ENCODE results near the gene NCF2. TPM values are rescaled to one million over a fixed set of nuclear protein-coding genes. Genes with fewer than 3 reads are reported as not detected.

The NCF2 gene
- total RNA-seq, 1 experiment from 2014 or later, result 65.5 TPM

- Histone ChIP-seq H3K4me1 (replicated peaks; ENCODE audit: insufficient read depth) (peaks cover 32% of the 10 kb centered on the region), H3K4me3 (no peak overlapping the region), H3K9me3 (ENCODE audit: insufficient read depth, low read depth) (no peaks in the 10 kb centered on the region), H4K20me1 (ENCODE audit: insufficient read depth) (no peaks in the 10 kb centered on the region), H2AFZ (no peak overlapping the region), H3K79me2 (ENCODE audit: low read depth) (no peaks in the 10 kb centered on the region), H3K27ac (no peak overlapping the region), H3K27me3 (ENCODE audit: insufficient read depth, low read depth) (no peaks in the 10 kb centered on the region), H3K36me3 (ENCODE audit: low read depth) (no peaks in the 10 kb centered on the region), H3F3A (ENCODE audit: insufficient read depth, low read depth) (peaks cover 6% of the 10 kb centered on the region; the same call in 1 of the 2 replicates), H3K4me2 (no peak overlapping the region), H3K9me2 (ENCODE audit: insufficient read depth) (no peaks in the 10 kb centered on the region)
- ChIA-PET CTCF (no interaction called here), POLR2A (ENCODE audit: unreplicated experiment) (no interaction called here)
- intact Hi-C loops (cut with micrococcal nuclease; ENCODE audit: unreplicated experiment), result no loop called here
- BruUV-seq (replicated peaks), result no TSS peak
- TF ChIP-seq EZH2 (IDR thresholded peaks at IDR 0.05; ENCODE audit: low read depth) (no peak), CTCF (conservative IDR thresholded peaks at IDR 0.05) (no peak)
- no peak for DNase-seq
These were observed 3.1 kb upstream of the NCF2 start for GRCh38 chr1:183593356-183593755.

- Histone ChIP-seq H3K36me3 (ENCODE audit: low read depth) (no peaks in the 10 kb centered on the region), H3K27ac (no peak overlapping the region), H3F3A (ENCODE audit: insufficient read depth, low read depth) (peaks cover 6% of the 10 kb centered on the region; the same call in 1 of the 2 replicates), H2AFZ (no peak overlapping the region), H3K4me1 (replicated peaks; ENCODE audit: insufficient read depth) (peaks cover 32% of the 10 kb centered on the region), H4K20me1 (ENCODE audit: insufficient read depth) (no peaks in the 10 kb centered on the region), H3K27me3 (ENCODE audit: insufficient read depth, low read depth) (no peaks in the 10 kb centered on the region), H3K9me2 (ENCODE audit: insufficient read depth) (no peaks in the 10 kb centered on the region), H3K4me3 (no peak overlapping the region), H3K79me2 (ENCODE audit: low read depth) (no peaks in the 10 kb centered on the region), H3K4me2 (no peak overlapping the region), H3K9me3 (ENCODE audit: insufficient read depth, low read depth) (no peaks in the 10 kb centered on the region)
- intact Hi-C loops (cut with micrococcal nuclease; ENCODE audit: unreplicated experiment), result no loop called here
- TF ChIP-seq CTCF (conservative IDR thresholded peaks at IDR 0.05), result no peak
- TF ChIP-seq EZH2 (IDR thresholded peaks at IDR 0.05; ENCODE audit: low read depth), result no peak
- ChIA-PET POLR2A (ENCODE audit: unreplicated experiment) (no interaction called here), CTCF (no interaction called here)
- DNase-seq, result peak in 1 of 2 experiments; percentile 4
- BruUV-seq (replicated peaks), result no TSS peak
These were observed 2.5 kb upstream of the NCF2 start for GRCh38 chr1:183592733-183593132.

DNA sequence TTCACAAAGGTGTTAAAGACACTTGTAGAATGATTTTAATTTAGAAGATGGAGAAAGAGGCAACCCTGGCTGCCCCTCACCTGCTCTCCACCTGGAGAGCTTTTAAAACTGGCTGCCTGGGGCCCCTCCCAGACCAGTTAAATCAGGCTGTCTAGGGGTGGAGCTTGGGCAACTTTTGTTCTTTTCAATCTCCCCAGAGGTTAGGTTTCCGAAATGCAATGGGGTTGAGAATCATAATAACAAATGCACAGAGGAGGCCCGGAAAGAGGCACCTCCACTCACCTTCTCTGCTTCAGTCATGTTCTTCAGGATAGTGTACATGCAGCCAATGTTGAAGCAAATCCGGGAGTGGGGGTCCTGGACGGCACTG lies 400 bp downstream of the NCF2 start:
- Histone ChIP-seq H3K27me3 (ENCODE audit: insufficient read depth, low read depth) (no peaks in the 10 kb centered on the region), H3K4me1 (replicated peaks; ENCODE audit: insufficient read depth) (peaks cover 32% of the 10 kb centered on the region), H3K9me2 (ENCODE audit: insufficient read depth) (no peaks in the 10 kb centered on the region), H3K9me3 (ENCODE audit: insufficient read depth, low read depth) (no peaks in the 10 kb centered on the region), H3K36me3 (ENCODE audit: low read depth) (no peaks in the 10 kb centered on the region), H3F3A (ENCODE audit: insufficient read depth, low read depth) (peaks cover 6% of the 10 kb centered on the region; the same call in 1 of the 2 replicates), H3K79me2 (ENCODE audit: low read depth) (no peaks in the 10 kb centered on the region), H3K4me3 (peak overlapping the region; percentile 37; the same call in 1 of the 2 replicates), H3K27ac (peak overlapping the region; percentile 82), H2AFZ (no peak overlapping the region), H3K4me2 (peak overlapping the region; percentile 72), H4K20me1 (ENCODE audit: insufficient read depth) (no peaks in the 10 kb centered on the region)
- no TSS peak for BruUV-seq (replicated peaks)
- intact Hi-C loops (cut with micrococcal nuclease; ENCODE audit: unreplicated experiment), result no loop called here
- TF ChIP-seq CTCF (conservative IDR thresholded peaks at IDR 0.05) (no peak), EZH2 (IDR thresholded peaks at IDR 0.05; ENCODE audit: low read depth) (no peak)
- DNase-seq, result peak in 1 of 2 experiments; percentile 6
- POLR2A ChIA-PET (ENCODE audit: unreplicated experiment), result no interaction called here
- CTCF ChIA-PET, result no interaction called here
